HEK293 (cell line): ENCODE results near the gene CHCHD1.

Experiments used
- BCL11B ChIP-seq: fragments of 450-650 bp; formaldehyde crosslinking; IDR thresholded peaks from 2 replicates; pipeline ENCODE4 v1.5.1; 2016; ENCODE audit warnings: low read depth, missing biosample characterization, missing genetic modification characterization
- GLIS1 ChIP-seq: fragments of 450-650 bp; formaldehyde crosslinking; IDR thresholded peaks from 2 replicates; pipeline ENCODE4 v1.5.1; 2016; ENCODE audit warnings: missing biosample characterization, missing genetic modification characterization
- KLF16 ChIP-seq: fragments of 450-650 bp; formaldehyde crosslinking; IDR thresholded peaks from 2 replicates; pipeline ENCODE4 v1.5.1; 2017; ENCODE audit warnings: missing biosample characterization, missing genetic modification characterization
- KLF9 ChIP-seq: fragments of 450-650 bp; formaldehyde crosslinking; IDR thresholded peaks from 2 replicates; pipeline ENCODE4 v1.5.1; 2016; ENCODE audit warnings: missing biosample characterization, missing genetic modification characterization, low read depth
- RBAK ChIP-seq: fragments of 450-650 bp; formaldehyde crosslinking; IDR thresholded peaks from 2 replicates; pipeline ENCODE4 v1.5.1; 2016; ENCODE audit warnings: missing biosample characterization, missing genetic modification characterization
- SP2 ChIP-seq: fragments of 450-650 bp; formaldehyde crosslinking; IDR thresholded peaks from 2 replicates; pipeline ENCODE4 v1.5.1; 2016; ENCODE audit warnings: missing biosample characterization, missing genetic modification characterization
- YY1 ChIP-seq: fragments of 450-650 bp; formaldehyde crosslinking; IDR thresholded peaks from 2 replicates; pipeline ENCODE4 v1.5.1; 2018; ENCODE audit warnings: missing biosample characterization, missing genetic modification characterization
- ZBTB1 ChIP-seq: fragments of 450-650 bp; formaldehyde crosslinking; IDR thresholded peaks from 2 replicates; pipeline ENCODE4 v1.5.1; 2016; ENCODE audit warnings: missing biosample characterization, missing genetic modification characterization
- ZBTB17 ChIP-seq: fragments of 450-650 bp; formaldehyde crosslinking; IDR thresholded peaks from 2 replicates; pipeline ENCODE4 v1.5.1; 2016; ENCODE audit warnings: missing biosample characterization, missing genetic modification characterization
- ZBTB7A ChIP-seq: fragments of 450-650 bp; formaldehyde crosslinking; IDR thresholded peaks from 2 replicates; pipeline ENCODE4 v1.5.1; 2016; ENCODE audit warnings: low read depth, missing biosample characterization, missing genetic modification characterization
- ZFHX2 ChIP-seq: fragments of 450-650 bp; formaldehyde crosslinking; conservative IDR thresholded peaks from 2 replicates; pipeline ENCODE4 v1.5.1; 2016; ENCODE audit warnings: missing biosample characterization, missing genetic modification characterization
- ZFP3 ChIP-seq: fragments of 450-650 bp; formaldehyde crosslinking; IDR thresholded peaks from 2 replicates; pipeline ENCODE4 v1.5.1; 2016; ENCODE audit warnings: low read depth, missing biosample characterization, missing genetic modification characterization
- ZNF10 ChIP-seq: fragments of 450-650 bp; formaldehyde crosslinking; IDR thresholded peaks from 2 replicates; pipeline ENCODE4 v1.5.1; 2017; ENCODE audit warnings: missing biosample characterization, missing genetic modification characterization
- ZNF114 ChIP-seq: fragments of 450-650 bp; formaldehyde crosslinking; IDR thresholded peaks from 2 replicates; pipeline ENCODE4 v1.5.0; 2017; ENCODE audit warnings: missing biosample characterization, missing genetic modification characterization
- ZNF138 ChIP-seq: fragments of 450-650 bp; formaldehyde crosslinking; IDR thresholded peaks from 2 replicates; pipeline ENCODE4 v1.5.1; 2016; ENCODE audit warnings: missing biosample characterization, missing genetic modification characterization, borderline replicate concordance
- ZNF274 ChIP-seq, 2 experiments: fragments of 200-500 bp in 1 of 2; fragments of 450-650 bp in 1 of 2; sonication (Bioruptor generic) in 1 of 2; formaldehyde crosslinking in 1 of 2; IDR thresholded peaks; 2 replicates each; pipeline versions ENCODE4 v1.5.1 to v1.6.1; 2014 to 2016; ENCODE audit warnings: borderline replicate concordance in 1 of 2, inconsistent platforms in 1 of 2, low read length in 1 of 2, missing biosample characterization in 1 of 2, missing genetic modification characterization in 1 of 2
- ZNF292 ChIP-seq: fragments of 450-650 bp; formaldehyde crosslinking; IDR thresholded peaks from 2 replicates; pipeline ENCODE4 v1.5.1; 2016; ENCODE audit warnings: low read depth, missing biosample characterization, missing genetic modification characterization, borderline replicate concordance
- ZNF324 ChIP-seq: fragments of 450-650 bp; formaldehyde crosslinking; IDR thresholded peaks from 2 replicates; pipeline ENCODE4 v1.5.1; 2016; ENCODE audit warnings: missing biosample characterization, missing genetic modification characterization
- ZNF473 ChIP-seq: fragments of 450-650 bp; formaldehyde crosslinking; IDR thresholded peaks from 2 replicates; pipeline ENCODE4 v1.5.1; 2017; ENCODE audit warnings: missing biosample characterization, missing genetic modification characterization
- ZNF529 ChIP-seq: fragments of 450-650 bp; formaldehyde crosslinking; IDR thresholded peaks from 2 replicates; pipeline ENCODE4 v1.5.1; 2017; ENCODE audit warnings: missing genetic modification characterization, missing biosample characterization; ENCODE audit not compliant: insufficient replicate concordance
- ZNF548 ChIP-seq: fragments of 450-650 bp; formaldehyde crosslinking; IDR thresholded peaks from 2 replicates; pipeline ENCODE4 v1.5.1; 2016; ENCODE audit warnings: missing biosample characterization, missing genetic modification characterization
- ZNF624 ChIP-seq: fragments of 450-650 bp; formaldehyde crosslinking; IDR thresholded peaks from 2 replicates; pipeline ENCODE4 v1.5.1; 2017; ENCODE audit warnings: missing biosample characterization, missing genetic modification characterization
- ZNF777 ChIP-seq: fragments of 450-650 bp; formaldehyde crosslinking; IDR thresholded peaks from 2 replicates; pipeline ENCODE4 v1.5.1; 2017; ENCODE audit warnings: missing biosample characterization, missing genetic modification characterization, borderline replicate concordance
- TF ChIP-seq, protein P1 (sequence below): fragments of 450-650 bp; formaldehyde crosslinking; IDR thresholded peaks from 2 replicates; pipeline ENCODE4 v1.5.1; 2016; ENCODE audit warnings: missing biosample characterization, missing genetic modification characterization
- TF ChIP-seq, protein P2 (sequence below): fragments of 450-650 bp; formaldehyde crosslinking; IDR thresholded peaks from 2 replicates; pipeline ENCODE4; 2016; ENCODE audit warnings: missing biosample characterization, missing genetic modification characterization
- TF ChIP-seq, protein P3 (sequence below): fragments of 450-650 bp; formaldehyde crosslinking; IDR thresholded peaks from 2 replicates; pipeline ENCODE4 v1.5.1; 2016; ENCODE audit warnings: missing biosample characterization, missing genetic modification characterization
- TF ChIP-seq, protein P4 (sequence below): IDR thresholded peaks from 2 replicates; pipeline ENCODE4 v1.6.1; 2011; ENCODE audit warnings: mild to moderate bottlenecking, low read depth, low read length, borderline replicate concordance
- TF ChIP-seq, protein P5 (sequence below): fragments of 450-650 bp; formaldehyde crosslinking; IDR thresholded peaks from 2 replicates; pipeline ENCODE4 v1.5.1; 2017; ENCODE audit warnings: missing biosample characterization, missing genetic modification characterization
- TF ChIP-seq, protein P6 (sequence below): fragments of 450-650 bp; formaldehyde crosslinking; IDR thresholded peaks from 2 replicates; pipeline ENCODE4 v1.5.1; 2016; ENCODE audit warnings: missing biosample characterization, missing genetic modification characterization

The CHCHD1 gene

DNA sequence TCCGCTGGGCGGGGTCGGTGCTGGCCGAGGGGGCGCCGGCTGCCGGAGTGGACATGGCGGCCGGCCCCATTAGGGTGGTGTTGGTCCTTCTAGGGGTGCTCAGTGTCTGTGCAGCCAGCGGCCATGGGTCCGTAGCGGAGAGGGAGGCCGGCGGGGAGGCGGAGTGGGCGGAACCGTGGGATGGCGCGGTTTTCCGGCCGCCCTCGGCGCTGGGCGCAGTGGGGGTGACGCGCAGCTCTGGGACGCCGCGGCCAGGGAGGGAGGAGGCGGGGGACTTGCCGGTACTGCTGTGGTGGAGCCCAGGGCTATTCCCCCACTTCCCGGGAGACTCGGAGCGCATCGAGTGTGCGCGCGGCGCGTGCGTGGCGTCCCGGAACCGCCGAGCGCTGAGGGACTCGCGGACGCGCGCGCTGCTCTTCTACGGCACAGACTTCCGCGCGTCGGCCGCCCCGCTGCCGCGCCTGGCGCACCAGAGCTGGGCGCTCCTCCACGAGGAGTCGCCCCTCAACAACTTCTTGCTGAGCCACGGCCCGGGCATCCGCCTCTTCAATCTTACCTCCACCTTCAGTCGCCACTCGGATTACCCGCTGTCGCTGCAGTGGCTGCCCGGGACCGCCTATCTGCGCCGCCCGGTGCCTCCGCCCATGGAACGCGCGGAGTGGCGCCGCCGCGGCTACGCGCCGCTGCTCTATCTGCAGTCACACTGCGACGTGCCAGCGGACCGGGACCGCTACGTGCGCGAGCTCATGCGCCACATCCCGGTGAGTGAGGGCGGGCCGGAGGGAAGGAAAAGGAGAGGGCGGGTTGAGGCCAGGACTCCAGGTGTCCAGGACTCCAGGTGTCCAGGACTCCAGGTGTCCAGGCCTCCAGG lies 9.3 kb upstream of the CHCHD1 start (continued):
- TF ChIP-seq, protein P1, sequence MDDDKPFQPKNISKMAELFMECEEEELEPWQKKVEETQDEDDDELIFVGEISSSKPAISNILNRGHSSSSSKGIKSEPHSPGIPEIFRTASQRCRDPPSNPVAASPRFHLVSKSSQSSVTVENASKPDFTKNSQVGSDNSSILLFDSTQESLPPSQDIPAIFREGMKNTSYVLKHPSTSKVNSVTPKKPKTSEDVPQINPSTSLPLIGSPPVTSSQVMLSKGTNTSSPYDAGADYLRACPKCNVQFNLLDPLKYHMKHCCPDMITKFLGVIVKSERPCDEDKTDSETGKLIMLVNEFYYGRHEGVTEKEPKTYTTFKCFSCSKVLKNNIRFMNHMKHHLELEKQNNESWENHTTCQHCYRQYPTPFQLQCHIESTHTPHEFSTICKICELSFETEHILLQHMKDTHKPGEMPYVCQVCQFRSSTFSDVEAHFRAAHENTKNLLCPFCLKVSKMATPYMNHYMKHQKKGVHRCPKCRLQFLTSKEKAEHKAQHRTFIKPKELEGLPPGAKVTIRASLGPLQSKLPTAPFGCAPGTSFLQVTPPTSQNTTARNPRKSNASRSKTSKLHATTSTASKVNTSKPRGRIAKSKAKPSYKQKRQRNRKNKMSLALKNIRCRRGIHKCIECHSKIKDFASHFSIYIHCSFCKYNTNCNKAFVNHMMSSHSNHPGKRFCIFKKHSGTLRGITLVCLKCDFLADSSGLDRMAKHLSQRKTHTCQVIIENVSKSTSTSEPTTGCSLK (tag by site-specific recombination), result no peak
- TF ChIP-seq ZBTB17 (tag by site-specific recombination), result peak; percentile 94
- TF ChIP-seq, protein P2, sequence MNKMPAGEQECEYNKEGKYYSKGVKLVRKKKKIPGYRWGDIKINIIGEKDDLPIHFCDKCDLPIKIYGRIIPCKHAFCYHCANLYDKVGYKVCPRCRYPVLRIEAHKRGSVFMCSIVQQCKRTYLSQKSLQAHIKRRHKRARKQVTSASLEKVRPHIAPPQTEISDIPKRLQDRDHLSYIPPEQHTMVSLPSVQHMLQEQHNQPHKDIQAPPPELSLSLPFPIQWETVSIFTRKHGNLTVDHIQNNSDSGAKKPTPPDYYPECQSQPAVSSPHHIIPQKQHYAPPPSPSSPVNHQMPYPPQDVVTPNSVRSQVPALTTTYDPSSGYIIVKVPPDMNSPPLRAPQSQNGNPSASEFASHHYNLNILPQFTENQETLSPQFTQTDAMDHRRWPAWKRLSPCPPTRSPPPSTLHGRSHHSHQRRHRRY (tag by site-specific recombination), result no peak
- TF ChIP-seq KLF9 (tag by site-specific recombination), result peak; percentile 98
- peak; percentile 98 for TF ChIP-seq KLF16
- TF ChIP-seq RBAK, result no peak
- TF ChIP-seq ZFP3 (tag by site-specific recombination), result no peak
- TF ChIP-seq, protein P3, sequence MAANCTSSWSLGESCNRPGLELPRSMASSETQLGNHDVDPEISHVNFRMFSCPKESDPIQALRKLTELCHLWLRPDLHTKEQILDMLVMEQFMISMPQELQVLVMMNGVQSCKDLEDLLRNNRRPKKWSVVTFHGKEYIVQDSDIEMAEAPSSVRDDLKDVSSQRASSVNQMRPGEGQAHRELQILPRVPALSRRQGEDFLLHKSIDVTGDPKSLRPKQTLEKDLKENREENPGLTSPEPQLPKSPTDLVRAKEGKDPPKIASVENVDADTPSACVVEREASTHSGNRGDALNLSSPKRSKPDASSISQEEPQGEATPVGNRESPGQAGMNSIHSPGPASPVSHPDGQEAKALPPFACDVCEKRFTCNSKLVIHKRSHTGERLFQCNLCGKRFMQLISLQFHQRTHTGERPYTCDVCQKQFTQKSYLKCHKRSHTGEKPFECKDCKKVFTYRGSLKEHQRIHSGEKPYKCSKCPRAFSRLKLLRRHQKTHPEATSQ (tag by site-specific recombination), result peak; percentile 24
- no peak for TF ChIP-seq ZNF114 (tag by site-specific recombination)
- TF ChIP-seq, protein P4, sequence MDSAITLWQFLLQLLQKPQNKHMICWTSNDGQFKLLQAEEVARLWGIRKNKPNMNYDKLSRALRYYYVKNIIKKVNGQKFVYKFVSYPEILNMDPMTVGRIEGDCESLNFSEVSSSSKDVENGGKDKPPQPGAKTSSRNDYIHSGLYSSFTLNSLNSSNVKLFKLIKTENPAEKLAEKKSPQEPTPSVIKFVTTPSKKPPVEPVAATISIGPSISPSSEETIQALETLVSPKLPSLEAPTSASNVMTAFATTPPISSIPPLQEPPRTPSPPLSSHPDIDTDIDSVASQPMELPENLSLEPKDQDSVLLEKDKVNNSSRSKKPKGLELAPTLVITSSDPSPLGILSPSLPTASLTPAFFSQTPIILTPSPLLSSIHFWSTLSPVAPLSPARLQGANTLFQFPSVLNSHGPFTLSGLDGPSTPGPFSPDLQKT, result no peak
- no peak for TF ChIP-seq ZNF292 (tag by site-specific recombination)
- TF ChIP-seq BCL11B (tag by site-specific recombination), result 0 out of 2 replicates have a peak, but pooled peaks have one; percentile 81
- TF ChIP-seq ZNF473 (tag by site-specific recombination), result no peak
- TF ChIP-seq ZNF548 (tag by site-specific recombination), result no peak
- TF ChIP-seq ZNF10 (tag by site-specific recombination), result peak; percentile 15; the same call in 1 of the 2 replicates
- peak; percentile 86 for TF ChIP-seq SP2 (tag by site-specific recombination)
- no peak for TF ChIP-seq ZNF274 (IDR thresholded peaks at IDR 0.05; ENCODE audit: low read length)
- TF ChIP-seq ZNF274 (tag by site-specific recombination; IDR thresholded peaks at IDR 0.05; ENCODE audit: borderline replicate concordance), result no peak
- 0 out of 2 replicates have a peak, but pooled peaks have one; percentile 69 for TF ChIP-seq ZBTB1 (tag by site-specific recombination)
- peak; percentile 88 for TF ChIP-seq YY1 (tag by site-specific recombination)
- TF ChIP-seq ZNF529 (tag by site-specific recombination), result no peak
- TF ChIP-seq ZFHX2 (tag by site-specific recombination), result peak; percentile 99
- no peak for TF ChIP-seq ZNF624
- TF ChIP-seq ZBTB7A (tag by site-specific recombination), result peak; percentile 92
- TF ChIP-seq, protein P5, sequence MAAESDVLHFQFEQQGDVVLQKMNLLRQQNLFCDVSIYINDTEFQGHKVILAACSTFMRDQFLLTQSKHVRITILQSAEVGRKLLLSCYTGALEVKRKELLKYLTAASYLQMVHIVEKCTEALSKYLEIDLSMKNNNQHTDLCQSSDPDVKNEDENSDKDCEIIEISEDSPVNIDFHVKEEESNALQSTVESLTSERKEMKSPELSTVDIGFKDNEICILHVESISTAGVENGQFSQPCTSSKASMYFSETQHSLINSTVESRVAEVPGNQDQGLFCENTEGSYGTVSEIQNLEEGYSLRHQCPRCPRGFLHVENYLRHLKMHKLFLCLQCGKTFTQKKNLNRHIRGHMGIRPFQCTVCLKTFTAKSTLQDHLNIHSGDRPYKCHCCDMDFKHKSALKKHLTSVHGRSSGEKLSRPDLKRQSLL (tag by site-specific recombination), result no peak
- peak; percentile 88 for TF ChIP-seq GLIS1 (tag by site-specific recombination)
- TF ChIP-seq ZNF324 (tag by site-specific recombination), result peak; percentile 85
- TF ChIP-seq ZNF777 (tag by site-specific recombination), result peak; percentile 77; the same call in 1 of the 2 replicates
- TF ChIP-seq, protein P6, sequence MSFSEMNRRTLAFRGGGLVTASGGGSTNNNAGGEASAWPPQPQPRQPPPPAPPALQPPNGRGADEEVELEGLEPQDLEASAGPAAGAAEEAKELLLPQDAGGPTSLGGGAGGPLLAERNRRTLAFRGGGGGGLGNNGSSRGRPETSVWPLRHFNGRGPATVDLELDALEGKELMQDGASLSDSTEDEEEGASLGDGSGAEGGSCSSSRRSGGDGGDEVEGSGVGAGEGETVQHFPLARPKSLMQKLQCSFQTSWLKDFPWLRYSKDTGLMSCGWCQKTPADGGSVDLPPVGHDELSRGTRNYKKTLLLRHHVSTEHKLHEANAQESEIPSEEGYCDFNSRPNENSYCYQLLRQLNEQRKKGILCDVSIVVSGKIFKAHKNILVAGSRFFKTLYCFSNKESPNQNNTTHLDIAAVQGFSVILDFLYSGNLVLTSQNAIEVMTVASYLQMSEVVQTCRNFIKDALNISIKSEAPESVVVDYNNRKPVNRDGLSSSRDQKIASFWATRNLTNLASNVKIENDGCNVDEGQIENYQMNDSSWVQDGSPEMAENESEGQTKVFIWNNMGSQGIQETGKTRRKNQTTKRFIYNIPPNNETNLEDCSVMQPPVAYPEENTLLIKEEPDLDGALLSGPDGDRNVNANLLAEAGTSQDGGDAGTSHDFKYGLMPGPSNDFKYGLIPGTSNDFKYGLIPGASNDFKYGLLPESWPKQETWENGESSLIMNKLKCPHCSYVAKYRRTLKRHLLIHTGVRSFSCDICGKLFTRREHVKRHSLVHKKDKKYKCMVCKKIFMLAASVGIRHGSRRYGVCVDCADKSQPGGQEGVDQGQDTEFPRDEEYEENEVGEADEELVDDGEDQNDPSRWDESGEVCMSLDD (tag by site-specific recombination), result peak; percentile 93
- TF ChIP-seq ZNF138, result no peak
